Neural cell (in vitro differentiated cells): ENCODE results near the gene MTCH1. TPM values are rescaled to one million over a fixed set of nuclear protein-coding genes. Genes with fewer than 3 reads are reported as not detected.
A peak's percentile ranks its signal among the peaks of the same experiment; 100 is the strongest.

Source experiments
- H2AFZ ChIP-seq: fragments of 200-600, 300-800 bp; sonication (generic), shearing (Covaris generic); 2 replicates; pipeline ENCODE4 v1.6.0; 2014; ENCODE audit warnings: low read depth, mild to moderate bottlenecking, antibody characterized with exemption, low read length, moderate library complexity
- H3F3A ChIP-seq: fragments of 200-600 bp; shearing (Covaris generic); 2 replicates; pipeline ENCODE4 v1.6.1; 2016; ENCODE audit warnings: mild to moderate bottlenecking, moderate library complexity, mixed read lengths, antibody characterized with exemption, low read length; ENCODE audit not compliant: insufficient read depth, poor library complexity, severe bottlenecking
- H3K27ac ChIP-seq: fragments of 200-600, 300-800 bp; sonication (generic), shearing (Covaris generic); 2 replicates; pipeline ENCODE4 v1.5.1; 2014; ENCODE audit warnings: mild to moderate bottlenecking, low read length, moderate library complexity
- H3K27me3 ChIP-seq: fragments of 300-800, 200-600 bp; sonication (generic), shearing (Covaris generic); 2 replicates; pipeline ENCODE4 v1.6.0; 2014; ENCODE audit warnings: mild to moderate bottlenecking, low read depth, low read length, moderate library complexity; ENCODE audit not compliant: insufficient read depth
- H3K36me3 ChIP-seq: fragments of 300-800, 200-600 bp; sonication (generic), shearing (Covaris generic); 2 replicates; pipeline ENCODE4 v1.5.1; 2014; ENCODE audit warnings: mild to moderate bottlenecking, antibody characterized with exemption, low read length, moderate library complexity; ENCODE audit not compliant: insufficient read depth
- H3K4me2 ChIP-seq: fragments of 300-800, 200-600 bp; sonication (generic), shearing (Covaris generic); 2 replicates; pipeline ENCODE4 v1.6.0; 2014; ENCODE audit warnings: mild to moderate bottlenecking, low read length
- H3K4me3 ChIP-seq: fragments of 300-800, 200-600 bp; sonication (generic), shearing (Covaris generic); 2 replicates; pipeline ENCODE4 v1.5.1; 2014; ENCODE audit warnings: mild to moderate bottlenecking, low read length, moderate library complexity
- H3K79me2 ChIP-seq: fragments of 200-600 bp; shearing (Covaris generic); replicated peaks from 2 replicates; pipeline ENCODE4 v1.6.0; 2014; ENCODE audit warnings: mild to moderate bottlenecking, low read length, moderate library complexity; ENCODE audit not compliant: insufficient read depth
- H3K9ac ChIP-seq: fragments of 300-800, 200-600 bp; sonication (generic), shearing (Covaris generic); 2 replicates; pipeline ENCODE4 v1.6.1; 2016; ENCODE audit warnings: mild to moderate bottlenecking, low read length, mixed read lengths
- H3K9me2 ChIP-seq: fragments of 200-600 bp; shearing (Covaris generic); 2 replicates; pipeline ENCODE4 v1.6.1; 2016; ENCODE audit warnings: mild to moderate bottlenecking, low read length, mixed read lengths; ENCODE audit not compliant: insufficient read depth
- H3K9me3 ChIP-seq: fragments of 200-600, 300-800 bp; sonication (generic), shearing (Covaris generic); 2 replicates; pipeline ENCODE4 v1.6.1; 2016; ENCODE audit warnings: mild to moderate bottlenecking, mixed run types, low read length, moderate library complexity, mixed read lengths
- H4K20me1 ChIP-seq: fragments of 200-600 bp; shearing (Covaris generic); 2 replicates; pipeline ENCODE4 v1.6.1; 2016; ENCODE audit warnings: mild to moderate bottlenecking, mixed run types; ENCODE audit not compliant: insufficient read depth
- CTCF ChIP-seq: fragments of 450-650 bp; IDR thresholded peaks from 2 replicates; pipeline ENCODE4 v1.5.1; 2014; ENCODE audit warnings: antibody characterized with exemption, mild to moderate bottlenecking, moderate library complexity; ENCODE audit not compliant: poor library complexity, severe bottlenecking
- EP300 ChIP-seq: fragments of 450-650 bp; conservative IDR thresholded peaks from 2 replicates; pipeline ENCODE4 v1.6.1; 2014; ENCODE audit warnings: antibody characterized with exemption, mild to moderate bottlenecking, moderate library complexity; ENCODE audit not compliant: poor library complexity, severe bottlenecking
- EZH2 ChIP-seq: fragments of 200-600, 300-800 bp; shearing (Covaris generic), sonication (generic); IDR thresholded peaks from 2 replicates; pipeline ENCODE4 v1.6.1; 2014; ENCODE audit warnings: antibody characterized with exemption, low read length, borderline replicate concordance, mild to moderate bottlenecking; ENCODE audit not compliant: insufficient read depth, poor library complexity, severe bottlenecking
- MXI1 ChIP-seq: fragments of 450-650 bp; conservative IDR thresholded peaks from 2 replicates; pipeline ENCODE4 v1.6.1; 2014; ENCODE audit warnings: antibody characterized with exemption, mild to moderate bottlenecking; ENCODE audit not compliant: poor library complexity, severe bottlenecking
- POLR2AphosphoS5 ChIP-seq: IDR thresholded peaks from 2 replicates; pipeline ENCODE4 v1.6.1; 2012
- RAD21 ChIP-seq: fragments of 450-650 bp; conservative IDR thresholded peaks from 2 replicates; pipeline ENCODE4 v1.6.1; 2014; ENCODE audit warnings: antibody characterized with exemption, mild to moderate bottlenecking, moderate library complexity
- REST ChIP-seq: IDR thresholded peaks from 2 replicates; pipeline ENCODE4 v1.6.1; 2012; ENCODE audit warnings: borderline replicate concordance
- SMC3 ChIP-seq: fragments of 450-650 bp; conservative IDR thresholded peaks from 2 replicates; pipeline ENCODE4 v1.6.1; 2014; ENCODE audit warnings: antibody characterized with exemption, mild to moderate bottlenecking, moderate library complexity; ENCODE audit not compliant: poor library complexity
- TAF1 ChIP-seq: IDR thresholded peaks from 2 replicates; pipeline ENCODE4 v1.6.1; 2012; ENCODE audit warnings: low read depth
- polyA plus RNA-seq: library from polyadenylated mRNA; depleted of rRNA; stranded (reverse); fragments of >200 nt; gene quantifications from 2 replicates; pipeline ENCODE4 v1.2.3, GENCODE V29; 2014

MTCH1 gene
- polyA plus RNA-seq, 1 donor from 2014 or later = 217 TPM

DNA sequence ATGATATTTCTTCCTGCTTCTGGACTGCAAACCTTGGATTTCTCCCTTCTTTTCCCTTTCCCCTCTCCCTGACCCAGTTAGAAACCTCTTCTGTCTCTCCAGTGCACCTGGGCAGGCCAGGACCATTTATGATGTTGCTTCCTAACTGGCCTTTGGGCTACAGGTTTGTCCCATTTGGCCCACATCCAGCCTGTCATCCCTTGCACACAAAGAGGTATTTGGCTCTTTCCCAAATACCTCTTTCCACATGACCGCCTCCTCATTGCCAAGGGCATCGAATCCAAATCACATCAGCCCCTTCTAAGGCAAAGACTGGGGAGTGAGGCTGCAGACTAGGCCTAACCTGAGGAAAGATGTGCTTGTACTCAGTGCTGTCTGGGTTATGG lies 33.1 kb upstream of the MTCH1 start:
- H3K4me2 ChIP-seq = no peak overlapping the region
- H3K79me2 ChIP-seq = no peaks in the 10 kb centered on the region
- H3K9me2 ChIP-seq = no peaks in the 10 kb centered on the region
- H2AFZ ChIP-seq = no peak overlapping the region
- no peak overlapping the region for H3K27ac ChIP-seq
- H4K20me1 ChIP-seq = no peaks in the 10 kb centered on the region
- no peak overlapping the region for H3K4me3 ChIP-seq
- H3K9ac ChIP-seq = no peak overlapping the region
- H3K27me3 ChIP-seq = no peaks in the 10 kb centered on the region
- no peaks in the 10 kb centered on the region for H3K36me3 ChIP-seq
- TF ChIP-seq MXI1 (no peak), EP300 (no peak), EZH2 (no peak), SMC3 (no peak), REST (no peak), POLR2AphosphoS5 (no peak), TAF1 (no peak), CTCF (no peak), RAD21 (no peak)
- H3K9me3 ChIP-seq = no peaks in the 10 kb centered on the region
- no peaks in the 10 kb centered on the region for H3F3A ChIP-seq

GRCh38 chr6:37018198-37019064 lies 32.4 kb upstream of the MTCH1 start:
- Histone ChIP-seq H3K9ac (peak overlapping the region; percentile 55), H3F3A (no peaks in the 10 kb centered on the region), H3K36me3 (no peaks in the 10 kb centered on the region), H3K9me3 (no peaks in the 10 kb centered on the region), H2AFZ (peak overlapping the region; percentile 58), H4K20me1 (no peaks in the 10 kb centered on the region), H3K27me3 (no peaks in the 10 kb centered on the region), H3K4me2 (peak overlapping the region; percentile 48), H3K79me2 (no peaks in the 10 kb centered on the region), H3K9me2 (no peaks in the 10 kb centered on the region), H3K4me3 (peak overlapping the region; percentile 14), H3K27ac (peak overlapping the region; percentile 70)
- TF ChIP-seq RAD21 = peak; percentile 88
- TF ChIP-seq POLR2AphosphoS5 = peak; percentile 48
- peak; percentile 20 for TF ChIP-seq MXI1
- TF ChIP-seq EP300 = no peak
- TF ChIP-seq TAF1 = no peak
- no peak for TF ChIP-seq REST
- TF ChIP-seq SMC3 = peak; percentile 82
- no peak for TF ChIP-seq EZH2
- TF ChIP-seq CTCF = peak; percentile 91
